ENCODE data around the gene CASP2. TPM values are rescaled to one million over a fixed set of nuclear protein-coding genes. Genes with fewer than 3 reads are reported as not detected.

The CASP2 gene
- total and polyA plus RNA-seq, 2 of the 13 experiments (the other 11 are each of a cell fraction or from before 2014, with no cell fraction given), result 10.2 to 13.7 TPM

- FAIRE-seq, result no peak
- no peak for ATAC-seq
- in situ Hi-C loops (cut with HindIII; ENCODE audit: extremely low pct_ligation_motif_present, low pct_unique_long_range_greater_than_20kb), result loop anchor here (5.0 kb wide), 1 partner anchor 59 kb away; no protein-coding TSS in a partner anchor
- TF ChIP-seq ELK4 (CRISPR knock-in tag; IDR thresholded peaks at IDR 0.05; ENCODE audit: borderline replicate concordance) (no peak), RARG (CRISPR knock-in tag; IDR thresholded peaks at IDR 0.05; ENCODE audit: low read depth) (no peak), GRHL1 (CRISPR knock-in tag; conservative IDR thresholded peaks at IDR 0.05) (no peak), TP53 (CRISPR knock-in tag; conservative IDR thresholded peaks at IDR 0.05) (no peak), ZNF251 (CRISPR knock-in tag; IDR thresholded peaks at IDR 0.05) (no peak), ZNF441 (CRISPR knock-in tag; IDR thresholded peaks at IDR 0.05; ENCODE audit: borderline replicate concordance) (no peak), ZNF7 (CRISPR knock-in tag; IDR thresholded peaks at IDR 0.05) (no peak), ZNF430 (CRISPR knock-in tag; IDR thresholded peaks at IDR 0.05) (no peak), MTF2 (CRISPR knock-in tag; IDR thresholded peaks at IDR 0.05; ENCODE audit: borderline replicate concordance) (no peak), KLF15 (CRISPR knock-in tag; IDR thresholded peaks at IDR 0.05; ENCODE audit: borderline replicate concordance) (no peak), PRDM15 (CRISPR knock-in tag; IDR thresholded peaks at IDR 0.05) (no peak), RBM39 (IDR thresholded peaks at IDR 0.05; ENCODE audit: low read depth, low read length, poor library complexity, severe bottlenecking) (no peak)
These were observed 13.1 kb downstream of the CASP2 start for GRCh38 chr7:143300959-143301935.

More at GRCh38 chr7:143300959-143301935, 13.1 kb downstream of the CASP2 start:
- no peak overlapping the region for H3K9ac ChIP-seq (ENCODE audit: insufficient read depth, low read depth, low read length)
- POLR2A ChIA-PET, result no interaction called here
- intact Hi-C loops (cut with micrococcal nuclease; ENCODE audit: unreplicated experiment), result loop anchor here (1.0 to 10.0 kb wide), 2 partner anchors 61 to 296 kb away; no protein-coding TSS in a partner anchor
- H3K36me3 ChIP-seq (replicated peaks in 1 of 2; ENCODE audit: control insufficient read depth in 1 of 2, insufficient read depth in 2 of 2, low read length in 2 of 2), result peaks cover 28 to 82% of the 10 kb centered on the region in 2 experiments
- no peaks in the 10 kb centered on the region for H3K9me3 ChIP-seq (ENCODE audit: low read length)
- no peaks in the 10 kb centered on the region; the same call in 1 of the 2 replicates for H4K20me1 ChIP-seq (ENCODE audit: insufficient read depth, low read length)
- DNase-seq (ENCODE audit: low spot score), result no peak
- H3K27ac ChIP-seq (ENCODE audit: extremely low read length, insufficient read depth, low read length), result no peak overlapping the region
- H3K27me3 ChIP-seq (ENCODE audit: control insufficient read depth in 1 of 2, insufficient read depth in 2 of 2, low read length in 2 of 2), result no peaks in the 10 kb centered on the region
- H3K4me1 ChIP-seq (ENCODE audit: insufficient read depth, low read length), result no peaks in the 10 kb centered on the region
- CTCF ChIA-PET (ENCODE audit: low intra/inter-chr PET ratio, low total read pairs), result no interaction called here
- H3K79me2 ChIP-seq (ENCODE audit: insufficient read depth, low read length), result no peaks in the 10 kb centered on the region
- H3K4me3 ChIP-seq (replicated peaks in 1 of 3; ENCODE audit: insufficient read depth in 1 of 3, low read depth in 2 of 3, low read length in 3 of 3), result no peak overlapping the region
- H2AFZ ChIP-seq (ENCODE audit: low read length), result no peak overlapping the region
- WGBS (ENCODE audit: low lambda C conversion rate), result 97% methylated on average over 8 of the region's 8 CpGs
- no TSS peak for BruUV-seq (replicated peaks)
- no peak overlapping the region for H3K4me2 ChIP-seq (ENCODE audit: low read depth, low read length)
